Hepatocyte (in vitro differentiated cells): ENCODE results near the gene VPS4B.

Experiments
- CTCF ChIP-seq: fragments of 200-600 bp; sonication (generic); IDR thresholded peaks from 2 replicates; pipeline ENCODE4 v1.5.1; 2016; ENCODE audit warnings: antibody characterized with exemption, mild to moderate bottlenecking; ENCODE audit not compliant: poor library complexity
- EZH2 ChIP-seq: fragments of 200-600 bp; sonication (generic); IDR thresholded peaks from 2 replicates; pipeline ENCODE4 v1.6.1; 2016; ENCODE audit warnings: antibody characterized with exemption, mild to moderate bottlenecking, borderline replicate concordance
- EZH2phosphoT487 ChIP-seq: fragments of 200-600 bp; sonication (generic); IDR thresholded peaks from one replicate; pipeline ENCODE4 v1.6.1; 2018; ENCODE audit warnings: antibody characterized with exemption, mild to moderate bottlenecking, low read depth, moderate library complexity; ENCODE audit not compliant: unreplicated experiment, severe bottlenecking

GRCh38 chr18:63344918-63345317, 77.4 kb downstream of the VPS4B start:
- TF ChIP-seq CTCF, result no peak
- no peak for TF ChIP-seq EZH2
- TF ChIP-seq EZH2phosphoT487, result no peak
